Fibroblast of villous mesenchyme (primary cell): ENCODE measurements around the gene ST3GAL5. TPM values are rescaled to one million over a fixed set of nuclear protein-coding genes. Genes with fewer than 3 reads are reported as not detected.

Experiments
- DNase-seq: peaks from one replicate; pipeline ENCODE4 v3.0.0-alpha.2; 2010; ENCODE audit warnings: low read depth
- H3K4me3 ChIP-seq: 2 replicates; pipeline ENCODE4 v1.5.1; 2011; ENCODE audit warnings: low read depth, mild to moderate bottlenecking, low read length
- total RNA-seq: library from RNA; depleted of rRNA; stranded (reverse); fragments of >200 nt; gene quantifications from 2 replicates; pipeline ENCODE4 v1.2.3, GENCODE V29; 2012
- TF ChIP-seq, protein P1 (sequence below): IDR thresholded peaks from 2 replicates; pipeline ENCODE4 v1.5.1; 2012; ENCODE audit warnings: low read depth, mild to moderate bottlenecking, low read length; ENCODE audit not compliant: insufficient read depth

ST3GAL5 gene
- total RNA-seq, 1 donor: 27.6 TPM

DNA sequence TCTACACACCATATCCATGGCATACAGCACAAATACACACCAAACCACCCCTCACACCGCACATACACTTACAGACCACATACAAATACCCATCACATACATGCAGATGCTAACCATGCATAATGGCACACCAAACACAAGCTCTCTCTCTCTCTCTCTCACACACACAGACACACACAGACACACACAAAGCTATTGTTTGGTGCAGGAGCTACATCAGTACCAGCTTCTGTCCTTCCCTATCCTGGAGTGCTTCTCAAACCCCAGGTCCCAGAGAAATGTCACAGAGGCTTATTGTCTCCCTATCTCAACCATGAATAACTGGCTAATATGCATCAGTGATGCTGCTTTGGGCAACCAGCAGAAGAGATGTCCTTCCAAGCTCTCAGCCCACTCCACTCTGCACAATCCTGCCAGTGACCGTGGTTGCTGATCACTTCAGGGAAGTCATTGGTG lies 36.5 kb upstream of the ST3GAL5 start:
- DNase-seq: no peak
- TF ChIP-seq, protein P1, sequence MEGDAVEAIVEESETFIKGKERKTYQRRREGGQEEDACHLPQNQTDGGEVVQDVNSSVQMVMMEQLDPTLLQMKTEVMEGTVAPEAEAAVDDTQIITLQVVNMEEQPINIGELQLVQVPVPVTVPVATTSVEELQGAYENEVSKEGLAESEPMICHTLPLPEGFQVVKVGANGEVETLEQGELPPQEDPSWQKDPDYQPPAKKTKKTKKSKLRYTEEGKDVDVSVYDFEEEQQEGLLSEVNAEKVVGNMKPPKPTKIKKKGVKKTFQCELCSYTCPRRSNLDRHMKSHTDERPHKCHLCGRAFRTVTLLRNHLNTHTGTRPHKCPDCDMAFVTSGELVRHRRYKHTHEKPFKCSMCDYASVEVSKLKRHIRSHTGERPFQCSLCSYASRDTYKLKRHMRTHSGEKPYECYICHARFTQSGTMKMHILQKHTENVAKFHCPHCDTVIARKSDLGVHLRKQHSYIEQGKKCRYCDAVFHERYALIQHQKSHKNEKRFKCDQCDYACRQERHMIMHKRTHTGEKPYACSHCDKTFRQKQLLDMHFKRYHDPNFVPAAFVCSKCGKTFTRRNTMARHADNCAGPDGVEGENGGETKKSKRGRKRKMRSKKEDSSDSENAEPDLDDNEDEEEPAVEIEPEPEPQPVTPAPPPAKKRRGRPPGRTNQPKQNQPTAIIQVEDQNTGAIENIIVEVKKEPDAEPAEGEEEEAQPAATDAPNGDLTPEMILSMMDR: no peak
- H3K4me3 ChIP-seq: no peak overlapping the region

GRCh38 chr2:85924522-85924921 lies 35.7 kb upstream of the ST3GAL5 start:
- peak; percentile 98 for DNase-seq
- H3K4me3 ChIP-seq: no peak overlapping the region
- TF ChIP-seq, protein P1: no peak

DNA sequence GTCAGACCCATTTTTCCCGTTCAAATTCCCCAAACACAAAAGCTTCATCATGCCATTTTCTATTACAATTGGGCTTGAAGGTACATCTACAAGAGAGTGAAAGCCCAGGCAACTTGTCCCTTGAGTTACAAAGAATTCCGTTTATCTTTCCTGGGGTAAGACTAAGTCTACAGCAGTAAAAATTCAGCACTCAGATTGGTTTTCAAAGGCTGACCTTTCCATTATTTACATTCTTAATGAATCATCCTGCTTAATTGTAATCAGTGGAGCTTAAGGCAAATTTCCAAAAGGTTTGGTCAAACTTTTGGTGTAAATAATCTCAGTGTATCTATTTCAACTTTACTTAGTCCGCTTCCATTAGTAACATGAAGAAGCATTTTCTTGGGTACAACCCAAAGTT lies 33.4 kb upstream of the ST3GAL5 start:
- TF ChIP-seq, protein P1: no peak
- H3K4me3 ChIP-seq: no peak overlapping the region
- peak; percentile 89 for DNase-seq

DNA sequence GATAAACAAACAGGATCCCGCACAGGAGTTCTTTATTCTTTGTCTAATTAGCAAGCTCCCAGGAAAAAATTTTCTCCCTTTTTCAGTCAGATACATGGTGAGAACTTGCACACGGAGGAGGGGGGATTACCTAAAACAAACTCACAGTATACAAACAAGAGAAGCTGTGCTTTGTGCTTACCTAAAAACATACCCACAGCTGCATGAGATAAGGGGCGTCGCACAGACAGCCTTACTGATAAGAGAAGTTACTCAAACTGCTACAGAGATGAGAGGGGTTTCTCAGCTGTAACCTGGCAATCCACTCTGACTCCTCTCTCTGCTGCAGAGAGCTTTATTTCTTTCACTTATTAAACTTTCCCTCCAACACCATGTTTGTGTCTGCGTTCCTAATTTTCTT lies 32.9 kb upstream of the ST3GAL5 start:
- DNase-seq: peak; percentile 68
- TF ChIP-seq, protein P1: no peak
- no peak overlapping the region for H3K4me3 ChIP-seq

- peak; percentile 53 for DNase-seq
- TF ChIP-seq, protein P1: no peak
Observed at GRCh38 chr2:85920810-85921545, 32.2 kb upstream of the ST3GAL5 start.

DNA sequence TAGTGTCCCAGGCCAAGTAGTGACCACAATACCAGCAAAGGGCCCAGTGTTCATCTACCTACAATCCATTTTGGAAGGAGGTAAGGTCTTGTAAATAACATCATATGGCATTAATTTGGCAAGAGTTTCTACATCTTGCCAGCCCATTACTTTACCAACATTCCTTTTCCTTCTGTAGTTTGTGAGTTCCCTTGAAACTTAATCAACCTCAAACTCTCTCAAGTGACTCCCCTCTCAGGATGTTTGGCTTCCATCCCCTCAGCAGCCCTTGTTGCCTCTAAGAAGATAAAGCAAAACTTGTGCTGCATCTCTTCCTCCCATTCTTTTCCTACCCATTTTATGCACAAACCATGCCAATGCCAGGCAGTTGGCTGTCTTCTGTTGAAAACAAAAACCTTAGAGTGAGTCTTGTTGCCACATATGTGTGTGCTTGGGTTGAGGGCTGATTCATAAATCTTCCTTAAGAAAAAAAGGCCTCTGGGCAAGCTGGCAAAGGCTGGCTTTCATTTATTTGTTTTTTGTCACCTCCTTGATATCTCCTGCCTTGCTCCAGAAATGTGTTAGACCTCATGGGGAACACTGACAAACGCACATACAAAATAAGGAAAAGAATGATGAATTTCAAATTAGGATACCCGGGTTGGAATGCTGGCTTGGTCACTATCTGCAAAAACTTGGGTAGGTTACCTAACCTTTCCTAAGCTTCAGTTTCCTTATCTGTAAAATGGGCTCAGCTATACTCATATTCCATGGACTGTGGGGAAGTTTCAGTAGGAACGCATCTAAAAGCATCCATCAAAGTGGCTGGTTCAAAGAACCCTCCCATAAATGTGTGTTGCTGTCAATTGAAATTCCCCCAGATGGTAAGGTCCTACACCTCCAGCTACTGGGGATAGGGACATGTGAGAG lies 29.4 kb upstream of the ST3GAL5 start:
- DNase-seq: no peak
- TF ChIP-seq, protein P1: no peak
- H3K4me3 ChIP-seq: no peak overlapping the region

More at GRCh38 chr2:85920810-85921545, 32.2 kb upstream of the ST3GAL5 start:
- no peak overlapping the region for H3K4me3 ChIP-seq
